GM18519 (cell line): ENCODE measurements around the gene SYS1.

Source experiments
- ATAC-seq: cut with Tn5 transposase; IDR thresholded peaks from one replicate; pipeline ENCODE4 v1.9.1; 2021; ENCODE audit warnings: mild to moderate bottlenecking, moderate library complexity; ENCODE audit not compliant: unreplicated experiment, low FRiP score

The SYS1 gene

DNA sequence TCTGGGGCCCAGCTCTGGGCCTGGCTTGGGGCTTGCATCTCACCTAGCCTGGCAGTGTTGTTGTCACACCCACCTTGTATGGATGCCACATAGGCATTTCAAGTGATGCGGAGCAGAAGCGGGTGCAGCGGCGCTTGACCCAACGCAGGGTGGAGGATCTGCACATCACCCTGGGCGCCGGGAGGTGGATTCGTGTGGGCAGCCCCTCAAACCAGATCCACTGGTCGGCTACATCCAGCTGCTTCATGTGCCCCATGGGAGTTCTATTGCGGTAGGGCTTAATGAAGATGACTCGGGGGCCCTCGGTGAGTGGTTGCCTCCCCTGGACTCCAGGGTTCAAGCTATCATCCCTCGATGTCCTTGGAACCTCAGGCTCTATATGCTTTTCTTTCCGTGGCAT is 12.0 kb downstream of the SYS1 start:
- ATAC-seq, result no peak

DNA sequence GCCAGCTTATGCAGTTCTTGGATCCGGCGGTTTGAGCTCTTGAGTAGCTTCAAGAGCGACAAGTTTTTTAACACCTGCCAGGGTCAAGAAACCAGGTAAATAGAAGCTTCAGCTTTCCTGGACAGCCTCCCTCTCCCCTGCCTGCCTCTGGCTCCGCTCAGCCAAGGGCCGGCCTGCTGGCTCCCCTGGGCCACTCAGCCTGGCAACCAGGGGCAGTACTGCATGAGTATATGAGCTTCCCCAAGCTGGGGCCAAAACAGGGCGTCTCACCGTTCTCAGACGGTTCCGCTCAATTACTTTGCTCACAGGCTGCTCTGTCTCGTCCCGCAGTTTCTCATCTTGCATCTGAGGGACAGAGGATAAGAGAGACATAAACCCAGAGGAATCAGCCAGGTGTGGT is 14.3 kb downstream of the SYS1 start:
- ATAC-seq, result no peak

DNA sequence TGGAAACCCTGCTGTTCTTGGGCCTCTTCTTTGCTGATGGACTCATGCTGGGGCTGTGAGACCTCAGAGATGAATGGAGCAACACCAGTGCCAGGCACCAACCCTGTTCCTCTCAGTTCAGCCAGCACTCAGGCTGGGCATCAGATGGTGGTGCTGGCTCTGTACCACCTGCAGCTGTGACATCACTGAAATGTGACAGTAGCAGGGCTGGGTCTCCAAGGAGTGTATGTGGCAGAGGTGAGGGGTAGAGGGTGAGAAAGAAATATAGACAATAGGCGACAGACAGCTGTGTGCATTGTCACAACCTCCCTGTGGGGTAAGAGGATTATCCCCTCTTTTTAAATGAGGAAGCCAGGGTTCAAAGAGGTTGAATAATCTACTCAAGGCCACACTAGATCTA is 15.2 kb downstream of the SYS1 start, which contains the start of gene TP53TG5:
Gene TP53TG5 (minus strand): TSS at position 135 of the 400 bp plus-strand sequence. CDS start 89 bp downstream, at position 46.
- ATAC-seq, result no peak

DNA sequence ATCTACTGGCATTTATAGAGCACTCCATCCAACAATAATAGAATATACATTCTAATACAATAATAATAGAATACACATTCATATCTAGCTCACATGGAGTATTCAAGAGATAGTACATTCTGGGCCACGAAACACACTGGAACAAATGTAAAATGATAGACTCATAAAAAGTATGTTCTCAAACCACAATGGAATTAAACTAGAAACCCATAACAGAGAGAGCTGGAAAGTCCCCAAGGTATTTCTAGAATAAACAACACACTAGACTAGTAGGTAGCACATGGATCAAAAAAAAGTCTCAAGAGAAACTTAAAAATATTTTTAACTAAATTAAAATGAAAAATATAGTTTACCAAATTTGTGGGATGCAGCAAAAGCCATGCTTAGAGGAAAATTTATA is 24.3 kb downstream of the SYS1 start:
- no peak for ATAC-seq

DNA sequence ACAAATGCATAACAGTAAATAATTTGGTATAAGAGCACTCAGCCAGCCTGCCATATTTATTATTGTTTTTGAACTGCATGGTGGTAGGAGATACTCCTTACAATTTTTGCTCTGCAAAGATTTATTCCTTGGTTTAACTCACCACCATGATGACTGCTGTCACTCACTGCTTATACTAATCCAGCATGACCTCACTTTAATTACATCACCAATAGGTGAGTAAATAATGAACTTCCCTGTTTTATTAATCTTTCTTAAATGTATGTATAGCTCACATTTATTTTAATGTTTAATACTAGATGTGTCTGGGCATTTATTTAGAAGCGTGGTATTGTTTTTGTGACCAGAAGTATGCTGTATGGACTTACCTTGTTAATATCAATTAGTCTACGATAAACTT is 28.0 kb downstream of the SYS1 start:
- no peak for ATAC-seq

DNA sequence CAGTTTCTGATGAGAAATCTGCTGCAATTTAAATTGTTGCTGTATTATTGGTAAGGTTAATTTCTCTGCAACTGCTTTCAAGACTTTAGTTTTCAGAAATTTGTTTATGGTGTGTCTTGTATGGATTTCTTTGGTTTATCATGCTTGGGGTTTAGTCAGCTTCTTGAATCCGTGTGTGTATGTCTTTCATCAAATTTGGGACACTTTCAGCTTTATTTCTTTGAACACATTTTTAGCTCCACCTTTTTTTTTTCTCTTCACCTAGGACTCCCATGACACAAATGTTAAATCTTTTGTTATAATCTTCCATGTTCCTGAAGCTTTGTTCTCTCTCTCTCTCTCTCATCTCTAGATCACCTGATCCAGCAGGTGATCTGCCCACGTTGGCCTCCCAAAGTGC is 28.6 kb downstream of the SYS1 start:
- no peak for ATAC-seq

DNA sequence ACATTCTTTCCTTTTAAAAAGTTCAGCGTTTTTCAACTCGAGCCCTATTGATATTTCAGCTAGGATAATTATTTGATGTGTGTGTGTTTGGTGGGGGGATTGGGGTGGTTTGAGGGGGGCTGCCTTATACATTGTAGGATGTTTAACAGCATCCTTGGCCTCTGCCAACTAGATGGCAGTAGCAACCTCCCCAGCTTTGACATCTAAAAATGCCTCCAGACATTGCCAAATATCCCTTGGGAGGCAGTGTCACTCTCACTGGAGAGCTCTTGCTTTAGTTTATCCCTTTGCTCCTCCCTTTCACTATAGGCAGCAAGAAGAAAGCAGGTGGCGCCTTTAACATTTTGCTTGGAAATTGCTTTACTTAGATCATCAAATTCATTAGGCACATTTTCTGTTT is 29.8 kb downstream of the SYS1 start:
- no peak for ATAC-seq

DNA sequence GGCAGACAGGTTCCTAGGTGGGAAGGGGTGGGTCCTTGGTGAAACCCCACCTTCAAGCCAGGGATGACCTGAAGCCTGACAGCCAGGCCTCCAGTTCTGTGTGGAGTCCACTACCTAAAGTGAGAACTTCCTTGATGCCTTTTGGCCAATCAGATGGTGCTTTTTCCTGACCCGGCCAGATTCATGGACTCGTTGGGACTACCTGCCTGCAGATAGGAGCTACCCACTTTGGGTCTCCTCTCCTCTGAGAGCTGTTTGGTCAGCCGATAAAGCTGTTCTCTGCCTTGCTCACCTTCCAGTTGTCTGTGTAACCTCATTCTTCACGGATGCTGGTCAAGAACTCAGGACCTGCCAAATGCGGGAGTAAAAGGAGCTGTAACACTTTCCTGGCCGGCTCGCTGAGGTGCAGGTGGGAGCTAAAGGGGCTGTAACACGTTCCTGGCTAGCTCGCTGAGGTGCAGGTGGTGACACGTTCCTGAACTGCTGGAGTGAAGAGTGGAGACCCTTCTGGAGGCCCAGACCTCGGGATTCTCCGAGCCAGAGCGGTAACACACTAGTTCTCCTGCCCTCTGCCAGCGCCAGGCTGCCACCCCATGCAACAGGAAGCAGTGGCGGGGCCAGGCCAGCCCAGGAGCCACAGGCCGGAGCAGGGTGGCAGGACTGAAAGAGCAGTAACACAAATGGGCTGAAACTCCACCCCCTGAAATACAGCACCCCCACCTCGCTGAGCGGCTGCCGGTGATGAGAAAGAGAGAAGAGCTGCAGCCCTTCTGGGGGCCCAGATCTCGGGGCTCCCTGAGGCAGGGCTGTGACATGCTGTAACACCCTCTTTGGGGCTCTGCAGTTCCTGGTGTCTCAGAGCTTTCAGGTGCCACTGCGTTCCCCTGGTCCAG is 31.5 kb downstream of the SYS1 start:
- ATAC-seq, result no peak

DNA sequence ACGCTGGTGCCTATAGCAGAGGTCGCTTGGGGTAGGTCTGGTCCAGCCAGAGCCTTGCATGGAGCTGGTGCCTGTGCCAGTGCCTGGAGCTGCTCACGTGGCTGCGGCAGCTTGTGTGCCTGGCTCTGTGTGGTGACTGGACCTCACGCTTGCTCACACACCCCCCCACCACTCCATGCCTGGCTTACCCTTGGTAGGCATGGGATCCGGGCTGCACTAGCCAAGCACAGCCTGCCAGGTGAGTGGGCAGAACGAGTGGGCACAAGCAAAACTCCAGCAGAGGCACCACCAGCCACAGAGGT is 32.1 kb downstream of the SYS1 start:
- ATAC-seq, result no peak

DNA sequence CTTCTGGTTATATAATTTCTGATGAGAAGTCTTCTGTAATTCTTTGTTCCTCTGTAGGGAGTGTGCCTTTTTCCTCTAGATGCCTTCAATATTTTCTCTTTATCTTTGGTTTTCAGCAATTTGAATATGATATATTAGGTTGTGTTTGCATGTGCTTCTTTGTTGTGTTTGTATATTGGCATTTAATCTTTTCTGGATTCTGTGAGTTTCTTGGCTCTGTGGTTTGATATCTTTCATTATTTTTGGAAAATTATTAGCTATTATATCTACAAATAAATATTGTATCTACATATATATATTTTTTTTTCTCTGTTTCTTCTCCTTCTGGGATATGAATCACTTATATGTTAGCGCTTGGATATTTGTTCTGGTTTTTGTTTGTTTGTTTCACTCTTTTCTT is 36.1 kb downstream of the SYS1 start:
- no peak for ATAC-seq

DNA sequence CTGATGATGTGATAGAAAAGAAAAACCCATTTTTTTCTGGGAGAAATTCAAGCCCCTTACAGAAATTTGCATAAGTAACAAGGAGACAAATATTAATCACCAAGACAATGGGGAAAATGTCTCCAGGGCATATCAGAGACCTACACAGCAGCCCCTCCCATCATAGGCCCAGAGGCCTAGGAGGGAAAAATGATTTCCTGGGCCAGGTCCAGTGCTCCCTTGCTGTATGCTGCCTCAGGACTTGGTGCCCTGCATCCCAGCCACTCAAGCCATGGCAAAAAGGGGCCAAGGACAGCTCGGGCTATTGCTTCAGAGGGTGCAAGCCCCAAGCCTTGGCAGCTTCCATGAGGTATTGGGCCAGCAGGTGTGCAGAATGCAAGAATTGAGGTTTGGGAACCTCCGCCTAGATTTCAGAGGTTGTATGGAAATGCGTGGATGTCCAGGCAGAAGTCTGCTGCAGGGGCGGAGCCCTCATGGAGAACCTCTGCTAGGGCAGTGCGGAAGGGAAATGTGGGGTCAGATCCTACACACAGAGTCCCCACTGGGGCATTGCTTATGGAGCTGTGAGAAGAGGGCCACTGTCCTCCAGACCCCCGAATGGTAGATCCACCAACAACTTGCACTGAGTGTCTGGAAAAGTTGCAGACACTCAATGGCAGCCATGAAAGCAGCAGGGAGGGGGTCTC is 37.5 kb downstream of the SYS1 start:
- ATAC-seq, result no peak

DNA sequence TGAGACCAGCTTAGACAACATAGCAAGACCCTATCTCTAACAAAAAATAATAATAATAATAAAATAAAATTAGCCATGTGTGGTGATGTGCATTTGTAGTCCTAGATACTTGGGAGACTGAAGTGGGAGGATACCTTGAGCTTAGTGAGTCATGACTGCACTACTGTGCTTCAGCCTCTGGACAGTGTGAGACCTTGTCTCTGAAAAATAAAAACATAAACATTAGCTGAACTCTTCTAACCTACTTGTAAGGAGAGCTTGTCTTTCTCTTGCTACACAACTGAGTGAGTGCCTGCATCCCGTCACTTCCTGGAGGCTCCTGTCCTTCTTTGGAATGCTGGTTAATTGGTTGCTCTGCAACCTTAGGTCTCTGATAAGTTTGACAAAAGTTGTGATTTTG is 40.0 kb downstream of the SYS1 start:
- ATAC-seq, result no peak

DNA sequence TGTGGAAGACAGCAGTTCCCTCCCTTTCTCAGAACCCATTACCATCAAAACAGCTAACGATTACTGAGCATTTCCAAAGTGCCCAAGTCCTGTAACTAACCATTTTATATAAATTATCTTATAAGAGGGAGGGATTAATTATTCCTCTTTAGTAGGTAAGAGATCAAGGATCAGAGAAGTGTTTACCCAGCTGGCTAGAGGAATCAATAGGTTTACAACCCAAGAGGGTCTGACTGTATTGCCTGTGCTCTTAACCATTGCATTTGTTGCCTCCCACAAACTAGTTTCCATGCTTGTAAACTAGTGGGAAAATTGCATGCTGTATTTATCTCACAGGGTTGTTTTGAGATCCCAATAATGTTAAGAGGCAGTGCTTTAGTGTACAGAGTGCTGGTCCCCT is 41.5 kb downstream of the SYS1 start:
- ATAC-seq, result no peak

DNA sequence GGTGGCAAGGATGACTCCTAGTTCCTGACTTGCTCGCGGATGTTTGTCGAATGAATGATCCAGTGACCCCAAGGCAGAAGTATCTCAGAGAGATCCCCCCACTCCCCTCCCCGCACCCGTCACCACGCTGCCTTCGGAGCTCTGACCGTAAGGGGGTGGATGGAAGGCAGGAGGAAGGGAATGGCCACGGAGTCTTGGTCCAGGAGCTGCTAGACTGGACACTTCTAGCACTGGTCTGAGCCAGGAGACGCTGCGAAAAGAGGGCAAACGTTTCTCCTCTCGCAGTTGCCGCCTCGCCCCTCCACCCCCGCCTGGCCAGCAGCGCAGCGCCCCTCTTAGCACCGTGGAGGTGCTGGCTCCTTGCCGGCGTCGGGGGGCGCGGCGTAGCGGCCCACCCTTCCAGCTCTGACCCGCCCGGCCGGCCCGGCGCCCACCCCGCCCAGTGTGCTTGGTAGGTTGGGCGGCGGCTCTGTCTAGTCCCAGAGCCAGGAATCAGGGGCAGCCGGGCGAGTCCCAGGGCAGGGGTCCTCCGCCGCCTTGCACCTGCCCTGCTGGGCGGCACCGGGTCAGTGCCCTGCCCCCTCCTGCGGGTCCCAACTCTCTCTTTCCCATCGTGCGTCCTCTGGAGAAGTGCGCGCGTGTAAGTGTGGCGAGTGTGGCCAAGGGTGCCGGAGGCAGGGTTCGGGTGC is 42.8 kb downstream of the SYS1 start:
- ATAC-seq, result no peak

DNA sequence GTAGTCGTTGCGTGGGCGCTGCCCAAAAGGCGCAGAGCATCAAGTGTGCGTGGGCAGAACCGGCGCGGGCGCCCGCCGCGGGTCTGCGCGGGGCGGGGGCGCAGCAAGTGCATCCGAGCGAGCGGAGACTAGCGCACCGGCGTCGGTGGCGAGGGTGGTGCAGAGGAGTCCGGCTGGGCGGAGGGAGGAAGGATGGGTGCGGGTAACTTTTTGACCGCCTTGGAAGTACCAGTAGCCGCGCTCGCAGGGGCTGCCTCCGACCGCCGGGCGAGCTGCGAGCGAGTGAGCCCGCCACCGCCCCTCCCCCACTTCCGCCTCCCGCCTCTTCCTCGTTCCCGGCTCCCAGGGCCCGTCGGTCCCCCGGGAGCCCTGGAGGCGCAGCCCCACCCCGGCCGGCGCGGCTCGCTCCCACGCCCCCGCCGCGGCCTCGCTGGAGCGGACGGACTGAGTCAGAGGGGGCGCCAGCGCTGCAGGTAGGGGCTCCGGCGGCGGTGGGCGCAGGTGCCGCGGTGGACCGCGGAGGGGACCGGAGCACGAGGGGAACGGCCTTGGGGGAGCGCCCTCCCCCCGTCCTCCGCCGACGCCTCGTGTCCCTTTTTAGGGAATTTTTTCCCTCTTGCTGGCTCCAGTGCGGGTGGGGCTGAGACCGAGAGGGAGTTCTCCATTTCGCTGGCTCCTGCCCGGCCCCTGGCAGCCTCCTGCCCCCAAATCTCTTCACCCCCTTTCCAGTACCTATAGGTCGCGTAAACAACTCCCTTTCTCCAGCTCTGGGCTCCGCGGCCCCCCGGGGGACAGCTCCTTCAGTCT is 43.5 kb downstream of the SYS1 start:
- ATAC-seq, result no peak

DNA sequence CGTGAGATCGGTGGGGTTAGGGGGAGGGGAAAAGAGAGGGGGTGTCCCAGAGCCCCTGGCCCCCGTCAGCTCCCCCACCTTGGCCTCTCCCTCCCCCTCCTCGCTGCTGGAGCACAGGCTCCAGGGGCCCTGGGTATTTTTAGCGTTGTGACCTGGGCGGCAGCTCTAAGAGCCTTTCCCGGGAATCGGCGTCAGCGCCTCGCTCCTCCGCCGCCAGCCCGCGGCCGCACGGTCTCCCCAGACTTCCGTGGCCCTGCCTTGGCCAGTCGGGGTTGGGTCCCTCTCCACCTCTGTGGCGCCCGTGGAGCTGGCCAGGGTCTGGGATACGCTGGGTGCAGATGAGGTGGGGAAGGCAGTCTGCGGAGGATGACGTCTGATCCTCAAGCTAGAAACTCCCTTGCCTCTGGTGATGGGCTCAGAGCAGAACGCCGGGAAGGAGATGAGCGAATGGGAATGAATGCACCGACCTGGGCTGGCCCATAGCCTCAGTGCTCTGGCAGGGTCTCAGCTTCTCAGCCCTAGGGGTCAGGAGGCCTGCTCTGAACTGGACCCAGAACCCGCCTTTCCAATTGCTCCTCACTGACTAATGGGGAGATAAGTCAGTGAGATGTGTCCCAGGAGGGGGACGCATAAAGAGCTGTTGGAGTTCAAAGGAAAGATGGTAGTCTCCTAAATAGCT is 44.2 kb downstream of the SYS1 start:
- ATAC-seq, result no peak

DNA sequence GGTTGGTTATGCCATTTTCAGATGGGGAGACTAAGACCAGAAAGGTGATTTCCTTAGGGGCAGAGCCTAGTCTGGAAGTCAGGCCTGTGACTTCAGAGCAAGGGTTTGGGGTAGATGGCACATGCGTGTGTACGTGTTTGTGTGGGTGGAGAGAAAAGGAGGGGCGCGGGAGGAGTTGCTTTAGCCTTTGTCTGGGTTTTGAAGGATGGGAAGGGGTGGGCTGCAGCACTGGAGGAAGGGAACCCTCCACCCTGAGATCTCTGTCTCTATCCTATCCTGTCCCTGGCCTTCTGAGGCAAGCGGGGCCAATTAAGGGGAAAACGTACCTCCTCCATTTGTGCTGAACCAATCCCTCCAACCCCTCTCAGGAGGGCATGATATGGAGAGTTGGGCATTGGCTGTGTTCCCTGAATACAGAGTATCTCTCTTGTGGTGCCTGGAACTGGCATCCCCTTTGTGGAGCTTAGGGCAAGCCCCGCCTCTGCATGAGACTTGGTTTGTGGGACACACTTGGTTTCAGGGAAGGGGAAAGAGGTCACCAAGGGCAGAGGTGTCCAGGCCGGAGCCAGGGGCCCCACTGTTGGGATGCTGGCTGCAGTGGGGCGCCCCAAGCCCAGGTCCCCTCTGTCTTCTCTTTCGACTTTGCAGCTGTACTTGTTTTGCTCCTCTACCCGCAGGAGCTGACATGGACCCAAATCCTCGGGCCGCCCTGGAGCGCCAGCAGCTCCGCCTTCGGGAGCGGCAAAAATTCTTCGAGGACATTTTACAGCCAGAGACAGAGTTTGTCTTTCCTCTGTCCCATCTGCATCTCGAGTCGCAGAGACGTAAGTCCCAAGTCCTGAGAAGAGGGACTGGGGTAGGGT is 45.1 kb downstream of the SYS1 start, which contains the start of gene DBNDD2:
Gene DBNDD2 (plus strand): TSS at position 507 of the 863 bp plus-strand sequence. CDS start 179 bp downstream, at position 686.
- no peak for ATAC-seq

DNA sequence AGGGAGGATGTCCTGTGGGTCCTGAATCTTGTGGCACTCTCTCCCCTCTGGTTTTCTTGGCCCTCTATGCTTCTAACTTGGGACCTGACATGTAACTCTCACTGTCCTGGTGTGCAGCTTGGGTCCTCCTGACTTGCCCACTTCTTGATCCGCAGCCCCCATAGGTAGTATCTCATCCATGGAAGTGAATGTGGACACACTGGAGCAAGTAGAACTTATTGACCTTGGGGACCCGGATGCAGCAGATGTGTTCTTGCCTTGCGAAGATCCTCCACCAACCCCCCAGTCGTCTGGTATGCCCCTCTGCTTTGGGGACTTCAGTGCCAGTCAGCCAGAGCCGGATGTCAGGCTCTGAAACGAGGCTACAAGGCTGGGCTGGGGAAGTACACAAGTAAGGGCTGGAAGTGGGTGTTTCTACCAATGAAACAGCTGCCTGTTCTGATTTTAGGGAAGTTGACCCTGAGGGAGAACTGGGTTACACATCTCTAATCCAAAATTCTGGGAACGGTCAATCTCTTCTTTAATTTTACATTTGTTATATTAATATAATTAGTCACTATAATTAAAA is 45.8 kb downstream of the SYS1 start:
- no peak for ATAC-seq
